PFSK-1 (cell line): Measurements from ENCODE around the gene ZNF296.

Experiments used
- FOXP2 ChIP-seq: optimal IDR thresholded peaks from 2 replicates; pipeline ENCODE3; 2011; ENCODE audit warnings: borderline replicate concordance, control low read depth, inconsistent platforms; ENCODE audit not compliant: insufficient read depth; ENCODE audit errors: extremely low read length, extremely low read depth
- POLR2AphosphoS5 ChIP-seq: IDR thresholded peaks from 2 replicates; pipeline ENCODE4 v1.6.1; 2012; ENCODE audit warnings: low read depth, mild to moderate bottlenecking, control low read depth, low read length, moderate library complexity
- SIN3A ChIP-seq: IDR thresholded peaks from 2 replicates; pipeline ENCODE4 v1.6.1; 2012; ENCODE audit warnings: mild to moderate bottlenecking, low read length, moderate library complexity, borderline replicate concordance; ENCODE audit not compliant: insufficient read depth
- TAF1 ChIP-seq: IDR thresholded peaks from 2 replicates; pipeline ENCODE4 v1.6.1; 2012; ENCODE audit warnings: low read length, control low read depth, borderline replicate concordance; ENCODE audit not compliant: insufficient read depth
- TF ChIP-seq, protein P1 (sequence below), 2 experiments: IDR thresholded peaks; 2 replicates each; pipeline versions ENCODE4 v1.6.1 to v1.8.0; 2011 to 2012; ENCODE audit warnings: low read depth in 2 of 2, low read length in 2 of 2, control low read depth in 1 of 2, inconsistent platforms in 1 of 2, mild to moderate bottlenecking in 1 of 2, moderate library complexity in 1 of 2; ENCODE audit not compliant: insufficient read depth in 1 of 2

ZNF296 gene

DNA sequence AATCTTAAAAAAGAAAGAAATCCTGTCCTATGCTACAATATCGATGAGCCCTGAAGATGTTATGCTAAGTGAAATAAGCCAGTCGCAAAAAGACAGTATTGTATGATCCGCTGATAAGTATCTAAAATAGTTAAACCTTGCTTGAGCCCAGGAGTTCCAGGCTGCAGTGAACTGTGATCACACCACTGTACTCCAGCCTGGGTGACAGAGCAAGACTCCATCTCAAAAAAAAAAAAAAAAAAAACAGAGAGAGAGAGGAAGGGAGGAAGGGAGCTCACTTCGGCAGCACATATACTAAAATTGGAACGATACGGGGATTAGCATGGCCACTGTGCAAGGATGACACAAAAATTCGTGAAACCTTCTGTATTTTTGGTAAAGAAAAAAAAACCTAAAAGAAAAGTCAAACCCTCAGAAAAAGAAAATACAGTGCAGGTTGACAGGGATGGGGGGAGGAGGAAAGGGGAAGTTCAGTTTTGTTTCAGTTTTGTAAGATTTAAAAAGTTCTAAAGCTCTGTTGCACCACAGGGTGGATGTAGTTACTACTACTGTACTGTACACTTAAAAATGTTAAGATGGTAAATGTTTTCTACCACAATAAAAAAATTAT lies 29.0 kb downstream of the ZNF296 start:
- TF ChIP-seq, protein P1, sequence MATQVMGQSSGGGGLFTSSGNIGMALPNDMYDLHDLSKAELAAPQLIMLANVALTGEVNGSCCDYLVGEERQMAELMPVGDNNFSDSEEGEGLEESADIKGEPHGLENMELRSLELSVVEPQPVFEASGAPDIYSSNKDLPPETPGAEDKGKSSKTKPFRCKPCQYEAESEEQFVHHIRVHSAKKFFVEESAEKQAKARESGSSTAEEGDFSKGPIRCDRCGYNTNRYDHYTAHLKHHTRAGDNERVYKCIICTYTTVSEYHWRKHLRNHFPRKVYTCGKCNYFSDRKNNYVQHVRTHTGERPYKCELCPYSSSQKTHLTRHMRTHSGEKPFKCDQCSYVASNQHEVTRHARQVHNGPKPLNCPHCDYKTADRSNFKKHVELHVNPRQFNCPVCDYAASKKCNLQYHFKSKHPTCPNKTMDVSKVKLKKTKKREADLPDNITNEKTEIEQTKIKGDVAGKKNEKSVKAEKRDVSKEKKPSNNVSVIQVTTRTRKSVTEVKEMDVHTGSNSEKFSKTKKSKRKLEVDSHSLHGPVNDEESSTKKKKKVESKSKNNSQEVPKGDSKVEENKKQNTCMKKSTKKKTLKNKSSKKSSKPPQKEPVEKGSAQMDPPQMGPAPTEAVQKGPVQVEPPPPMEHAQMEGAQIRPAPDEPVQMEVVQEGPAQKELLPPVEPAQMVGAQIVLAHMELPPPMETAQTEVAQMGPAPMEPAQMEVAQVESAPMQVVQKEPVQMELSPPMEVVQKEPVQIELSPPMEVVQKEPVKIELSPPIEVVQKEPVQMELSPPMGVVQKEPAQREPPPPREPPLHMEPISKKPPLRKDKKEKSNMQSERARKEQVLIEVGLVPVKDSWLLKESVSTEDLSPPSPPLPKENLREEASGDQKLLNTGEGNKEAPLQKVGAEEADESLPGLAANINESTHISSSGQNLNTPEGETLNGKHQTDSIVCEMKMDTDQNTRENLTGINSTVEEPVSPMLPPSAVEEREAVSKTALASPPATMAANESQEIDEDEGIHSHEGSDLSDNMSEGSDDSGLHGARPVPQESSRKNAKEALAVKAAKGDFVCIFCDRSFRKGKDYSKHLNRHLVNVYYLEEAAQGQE (IDR thresholded peaks at IDR 0.05; ENCODE audit: insufficient read depth in 1 of 2, low read depth in 2 of 2, low read length in 2 of 2), result no peak
- no peak for TF ChIP-seq SIN3A
- TF ChIP-seq TAF1, result no peak
- no peak for TF ChIP-seq POLR2AphosphoS5
- TF ChIP-seq FOXP2, result no peak

DNA sequence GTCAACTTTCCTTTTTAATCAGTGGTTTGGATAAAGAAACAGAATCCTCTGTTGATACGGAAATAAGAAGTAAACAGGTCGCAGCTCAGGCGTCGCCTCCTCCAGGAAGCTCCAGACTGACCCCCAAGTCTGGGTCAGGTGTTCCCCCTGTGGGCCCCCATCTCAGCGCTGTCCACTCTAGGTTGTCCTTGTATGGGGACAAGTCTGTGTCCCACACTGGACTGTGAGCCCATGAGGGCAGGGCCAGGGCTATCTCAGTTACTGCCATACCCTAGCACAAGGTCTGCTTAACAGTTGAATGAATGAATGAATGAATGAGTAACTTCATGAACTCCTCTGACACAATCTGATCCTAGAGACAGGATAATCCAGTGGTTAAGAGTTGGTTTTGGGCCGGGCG lies 29.9 kb downstream of the ZNF296 start:
- TF ChIP-seq TAF1 (no peak), POLR2AphosphoS5 (no peak), FOXP2 (no peak), SIN3A (no peak)
- TF ChIP-seq, protein P1 (IDR thresholded peaks at IDR 0.05; ENCODE audit: insufficient read depth in 1 of 2, low read depth in 2 of 2, low read length in 2 of 2), result no peak

DNA sequence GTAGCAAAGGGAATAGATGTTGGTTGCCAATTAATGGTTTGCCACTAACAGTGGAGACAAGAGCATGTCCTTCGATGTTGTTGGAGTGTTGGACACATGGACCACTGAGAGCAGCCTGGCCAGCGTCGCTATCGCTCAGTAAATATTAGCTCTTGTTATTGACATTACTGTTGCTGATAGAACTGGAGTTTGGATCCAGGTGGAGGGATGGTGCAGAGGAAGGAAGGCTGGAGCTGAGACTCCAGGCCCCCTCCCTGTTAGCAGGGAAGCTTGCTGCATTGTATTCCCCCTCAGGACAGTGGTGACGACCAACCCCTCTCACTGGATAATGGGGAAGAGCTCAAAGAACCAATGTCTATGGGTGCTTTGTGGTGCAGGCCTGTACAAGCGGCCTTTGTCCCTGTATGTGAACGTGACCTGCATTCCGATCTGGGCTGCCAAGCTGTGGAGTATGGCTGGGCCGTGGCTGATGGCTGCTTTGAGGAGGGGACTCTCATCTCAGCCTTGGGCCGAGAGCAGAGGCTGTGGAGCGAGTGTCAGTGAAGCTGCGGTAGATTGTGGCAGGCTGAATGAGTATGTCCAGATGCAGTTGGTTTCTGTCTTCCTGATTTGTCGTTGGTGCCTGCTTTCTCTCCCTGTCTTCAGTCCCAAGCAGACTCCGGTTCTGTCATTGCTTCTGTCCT lies 30.5 kb downstream of the ZNF296 start:
- TF ChIP-seq SIN3A, result no peak
- TF ChIP-seq TAF1, result no peak
- TF ChIP-seq FOXP2, result no peak
- TF ChIP-seq, protein P1 (IDR thresholded peaks at IDR 0.05; ENCODE audit: insufficient read depth in 1 of 2, low read depth in 2 of 2, low read length in 2 of 2), result no peak
- TF ChIP-seq POLR2AphosphoS5, result no peak

DNA sequence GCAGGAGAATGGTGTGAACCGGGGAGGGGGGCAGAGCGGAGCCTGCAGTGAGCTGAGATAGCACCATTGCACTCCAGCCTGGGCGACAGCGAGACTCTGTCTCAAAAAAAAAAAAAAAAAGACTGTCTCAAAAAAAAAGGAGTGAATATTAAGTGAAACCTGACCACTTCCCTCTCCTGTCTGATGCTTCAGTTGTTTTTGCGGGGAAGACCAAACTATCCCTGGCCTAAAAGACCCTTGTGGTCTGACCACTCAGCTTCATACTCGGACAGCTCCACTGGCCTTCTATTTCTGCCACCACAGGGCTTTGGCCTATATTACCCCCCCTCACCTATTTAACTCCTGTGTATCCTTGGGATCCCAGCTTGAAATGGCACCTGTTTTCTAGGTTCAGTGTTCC lies 35.2 kb downstream of the ZNF296 start:
- TF ChIP-seq TAF1, result no peak
- no peak for TF ChIP-seq SIN3A
- TF ChIP-seq POLR2AphosphoS5, result no peak
- TF ChIP-seq FOXP2, result no peak
- TF ChIP-seq, protein P1 (IDR thresholded peaks at IDR 0.05; ENCODE audit: insufficient read depth in 1 of 2, low read depth in 2 of 2, low read length in 2 of 2), result no peak
